Caco-2 (cell line): ENCODE measurements around the gene GDF11. TPM values are rescaled to one million over a fixed set of nuclear protein-coding genes. Genes with fewer than 3 reads are reported as not detected.
A peak's percentile ranks its signal among the peaks of the same experiment; 100 is the strongest.

ENCODE experiments used
- BruUV-seq: library from RNA; stranded (reverse); fragments of 400-500 nt; replicated peaks from 2 replicates; lab custom pipeline; 2021; lab: Mats Ljungman, UMichigan
- CTCF ChIA-PET: fragments of 300-600 bp; sonication (Branson Sonifier 250); formaldehyde crosslinking; loops from one replicate; lab custom pipeline; 2022; ENCODE audit warnings: antibody characterized with exemption; lab: Charles Lee
- POLR2A ChIA-PET: fragments of 300-600 bp; sonication (Branson Sonifier 250); formaldehyde crosslinking; loops from one replicate; lab custom pipeline; 2022; ENCODE audit warnings: antibody characterized with exemption; lab: Charles Lee
- DNase-seq, 2 experiments: peaks; one replicate each; pipeline versions ENCODE4 v3.0.0 to v3.0.0-alpha.2; 2020 to 2022
- H3K27me3 ChIP-seq: replicated peaks from 2 replicates; pipeline ENCODE4 v1.6.0; 2011; ENCODE audit warnings: low read length; ENCODE audit not compliant: control insufficient read depth, insufficient read depth
- H3K36me3 ChIP-seq: 2 replicates; pipeline ENCODE4 v1.5.1; 2011; ENCODE audit warnings: low read length; ENCODE audit not compliant: control insufficient read depth, insufficient read depth
- H3K4me1 ChIP-seq: fragments of 250-450 bp; sonication (Bioruptor Pico); 2 replicates; pipeline ENCODE4 v1.5.1; 2020; ENCODE audit warnings: mild to moderate bottlenecking
- H3K4me3 ChIP-seq: 2 replicates; pipeline ENCODE4 v1.5.1; 2011; ENCODE audit warnings: low read depth, mild to moderate bottlenecking, control low read depth, low read length
- H3K9me3 ChIP-seq: fragments of 250-450 bp; sonication (Bioruptor Pico); 2 replicates; pipeline ENCODE4 v1.5.1; 2020; ENCODE audit warnings: mild to moderate bottlenecking, moderate library complexity
- H3K27ac Mint-ChIP-seq: one replicate; pipeline ENCODE4 v1.8.0; 2022; ENCODE audit warnings: mixed read lengths; ENCODE audit not compliant: unreplicated experiment
- H3K27me3 Mint-ChIP-seq: one replicate; pipeline ENCODE4 v1.8.0; 2022; ENCODE audit warnings: mixed read lengths; ENCODE audit not compliant: insufficient read depth, unreplicated experiment
- H3K36me3 Mint-ChIP-seq: one replicate; pipeline ENCODE4 v1.8.0; 2022; ENCODE audit warnings: mild to moderate bottlenecking, mixed read lengths; ENCODE audit not compliant: insufficient read depth, unreplicated experiment
- H3K4me1 Mint-ChIP-seq: one replicate; pipeline ENCODE4 v1.8.0; 2022; ENCODE audit warnings: low read depth, mixed read lengths; ENCODE audit not compliant: unreplicated experiment
- H3K4me3 Mint-ChIP-seq: one replicate; pipeline ENCODE4 v1.8.0; 2022; ENCODE audit warnings: mild to moderate bottlenecking, moderate library complexity, mixed read lengths; ENCODE audit not compliant: unreplicated experiment
- H3K9me3 Mint-ChIP-seq: one replicate; pipeline ENCODE4 v1.8.0; 2022; ENCODE audit warnings: mixed read lengths; ENCODE audit not compliant: unreplicated experiment
- CTCF ChIP-seq, 2 experiments: fragments of 200-600 bp in 1 of 2; IDR thresholded peaks; 1 replicate in 1 of 2; 2 replicates in 1 of 2; pipeline versions ENCODE4 v1.5.1 to v1.8.0; 2011 to 2022; ENCODE audit warnings: antibody characterized with exemption in 1 of 2, control low read depth in 1 of 2, inconsistent platforms in 1 of 2, low read depth in 1 of 2, low read length in 1 of 2, mild to moderate bottlenecking in 1 of 2, moderate library complexity in 1 of 2; ENCODE audit not compliant: insufficient read depth in 1 of 2, severe bottlenecking in 1 of 2, unreplicated experiment in 1 of 2
- intact Hi-C: fragments of 100-400 bp; cut with micrococcal nuclease; formaldehyde crosslinking; loops from one replicate; pipeline ENCODE4 v1.10.0; 2022; ENCODE audit not compliant: unreplicated experiment
- total RNA-seq: library from RNA; stranded (reverse); gene quantifications from 2 replicates; pipeline ENCODE4 v1.2.3, GENCODE V29; 2022

Gene GDF11
- total RNA-seq, 1 experiment from 2014 or later: 11.0 TPM

- ChIA-PET CTCF (interaction anchor here (3.6 to 3.9 kb wide), 2 partner anchors 19 to 37 kb away, joined by 26 to 102 read pairs; a partner anchor contains a TSS), POLR2A (no interaction called here)
- H3K4me1 Mint-ChIP-seq: peaks cover 6% of the 10 kb centered on the region
- peaks cover 35% of the 10 kb centered on the region for H3K36me3 Mint-ChIP-seq
- DNase-seq: no peak
- BruUV-seq: no TSS peak
- Histone ChIP-seq H3K4me1 (peaks cover 43% of the 10 kb centered on the region), H3K36me3 (no peaks in the 10 kb centered on the region), H3K27me3 (no peaks in the 10 kb centered on the region), H3K4me3 (no peak overlapping the region), H3K9me3 (no peaks in the 10 kb centered on the region)
- no peak overlapping the region for H3K27ac Mint-ChIP-seq
- TF ChIP-seq CTCF (IDR thresholded peaks at IDR 0.05; ENCODE audit: insufficient read depth in 1 of 2, low read depth in 1 of 2, low read length in 1 of 2, severe bottlenecking in 1 of 2, unreplicated experiment in 1 of 2): no peak
- no peak overlapping the region for H3K4me3 Mint-ChIP-seq
- intact Hi-C loops: no loop called here
- no peaks in the 10 kb centered on the region for H3K27me3 Mint-ChIP-seq
- no peaks in the 10 kb centered on the region for H3K9me3 Mint-ChIP-seq
Measured at GRCh38 chr12:55718624-55719275, 24.2 kb upstream of the GDF11 start.

GRCh38 chr12:55719371-55719770 lies 23.6 kb upstream of the GDF11 start:
- Histone ChIP-seq H3K4me1 (peaks cover 47% of the 10 kb centered on the region), H3K27me3 (no peaks in the 10 kb centered on the region), H3K36me3 (peaks cover 3% of the 10 kb centered on the region), H3K4me3 (no peak overlapping the region), H3K9me3 (no peaks in the 10 kb centered on the region)
- ChIA-PET POLR2A (interaction anchor here (1.4 to 1.7 kb wide), 3 partner anchors 14 to 98 kb away, joined by 4 to 10 read pairs (median 8); partner anchors contain the start of genes ORMDL2 and SARNP), CTCF (interaction anchor here (0.6 to 3.9 kb wide), 5 partner anchors 10 to 287 kb away, joined by 3 to 102 read pairs (median 12); partner anchors contain the start of genes CD63 and ITGA7)
- no peak overlapping the region for H3K27ac Mint-ChIP-seq
- BruUV-seq: no TSS peak
- no peaks in the 10 kb centered on the region for H3K27me3 Mint-ChIP-seq
- H3K4me1 Mint-ChIP-seq: peaks cover 8% of the 10 kb centered on the region
- DNase-seq: no peak
- intact Hi-C loops: no loop called here
- H3K9me3 Mint-ChIP-seq: no peaks in the 10 kb centered on the region
- no peak for TF ChIP-seq CTCF (IDR thresholded peaks at IDR 0.05; ENCODE audit: insufficient read depth in 1 of 2, low read depth in 1 of 2, low read length in 1 of 2, severe bottlenecking in 1 of 2, unreplicated experiment in 1 of 2)
- H3K4me3 Mint-ChIP-seq: no peak overlapping the region
- H3K36me3 Mint-ChIP-seq: peaks cover 38% of the 10 kb centered on the region

- H3K27ac Mint-ChIP-seq: peak within 1 kb of the TSS; percentile 63
- POLR2A ChIA-PET: interaction anchor here (0.6 to 1.7 kb wide), 5 partner anchors 9 to 254 kb away, joined by 3 to 14 read pairs (median 8); partner anchors contain the start of genes CD63, ORMDL2, RAB5B and SARNP
- H3K4me3 ChIP-seq: peak within 1 kb of the TSS; percentile 27
- H3K27me3 Mint-ChIP-seq: no peaks in the 10 kb centered on the region
- H3K4me1 ChIP-seq: peaks cover 47% of the 10 kb centered on the region
- H3K36me3 Mint-ChIP-seq: peaks cover 45% of the 10 kb centered on the region
- intact Hi-C loops: loop anchor here (2.0 kb wide), 2 partner anchors 15 to 61 kb away; no protein-coding TSS in a partner anchor
- H3K27me3 ChIP-seq: no peaks in the 10 kb centered on the region
- H3K4me3 Mint-ChIP-seq: peak within 1 kb of the TSS; percentile 33
- TF ChIP-seq CTCF (IDR thresholded peaks at IDR 0.05; ENCODE audit: insufficient read depth in 1 of 2, low read depth in 1 of 2, low read length in 1 of 2, severe bottlenecking in 1 of 2, unreplicated experiment in 1 of 2): no peak
- H3K4me1 Mint-ChIP-seq: peaks cover 8% of the 10 kb centered on the region
- H3K36me3 ChIP-seq: peaks cover 3% of the 10 kb centered on the region
- BruUV-seq: no TSS peak
- peak; percentile 77 to 87 for DNase-seq
- CTCF ChIA-PET: interaction anchor here (0.6 to 3.9 kb wide), 7 partner anchors 9 to 286 kb away, joined by 3 to 102 read pairs (median 12); partner anchors contain the start of genes CD63 and ITGA7
- no peaks in the 10 kb centered on the region for H3K9me3 Mint-ChIP-seq
- no peaks in the 10 kb centered on the region for H3K9me3 ChIP-seq
Measured at GRCh38 chr12:55720071-55720564, 22.8 kb upstream of the GDF11 start, which contains the start of gene RDH5. TSS of gene RDH5 (plus strand) at chr12:55720393. CDS start at chr12:55721185, 792 bp downstream.
